ENCODE data around the gene PRR14L. TPM values are rescaled to one million over a fixed set of nuclear protein-coding genes. Genes with fewer than 3 reads are reported as not detected.

The PRR14L gene
- total and polyA plus RNA-seq, 2 of the 13 experiments (the other 11 are each of a cell fraction or from before 2014, with no cell fraction given), result 6.6 to 16.5 TPM

GRCh38 chr22:31749636-31750364 is at the start of gene PRR14L (continued):
- TF ChIP-seq SAFB2 (CRISPR knock-in tag; IDR thresholded peaks at IDR 0.05; ENCODE audit: borderline replicate concordance, low read depth) (peak; percentile 83; the same call in 1 of the 2 replicates), ZBTB43 (CRISPR knock-in tag; conservative IDR thresholded peaks at IDR 0.05) (0 out of 2 replicates have a peak, but pooled peaks have one; percentile 52), YEATS2 (CRISPR knock-in tag; IDR thresholded peaks at IDR 0.05; ENCODE audit: borderline replicate concordance) (peak; percentile 97), PLSCR1 (CRISPR knock-in tag; IDR thresholded peaks at IDR 0.05; ENCODE audit: borderline replicate concordance) (no peak), KLF11 (CRISPR knock-in tag; IDR thresholded peaks at IDR 0.05) (no peak; the same call in 1 of the 2 replicates), ZNF510 (CRISPR knock-in tag; IDR thresholded peaks at IDR 0.05; ENCODE audit: low read depth) (0 out of 2 replicates have a peak, but pooled peaks have one; percentile 29), CBX2 (IDR thresholded peaks at IDR 0.05; ENCODE audit: low read depth, low read length) (no peak), CBX2 (CRISPR knock-in tag; IDR thresholded peaks at IDR 0.05; ENCODE audit: low read depth) (no peak), TP53 (CRISPR knock-in tag; conservative IDR thresholded peaks at IDR 0.05) (no peak), ZNF737 (CRISPR knock-in tag; IDR thresholded peaks at IDR 0.05; ENCODE audit: borderline replicate concordance) (no peak), SRY (CRISPR knock-in tag; IDR thresholded peaks at IDR 0.05) (peak; percentile 71; the same call in 1 of the 2 replicates), SIN3B (IDR thresholded peaks at IDR 0.05; ENCODE audit: low read length) (peak; percentile 10; the same call in 1 of the 2 replicates), SPEN (CRISPR knock-in tag; IDR thresholded peaks at IDR 0.05; ENCODE audit: low read depth) (peak; percentile 95), MXD1 (CRISPR knock-in tag; IDR thresholded peaks at IDR 0.05) (peak; percentile 78; the same call in 1 of the 2 replicates), ZNF512B (CRISPR knock-in tag; IDR thresholded peaks at IDR 0.05; ENCODE audit: borderline replicate concordance) (no peak), HNRNPK (IDR thresholded peaks at IDR 0.05; ENCODE audit: low read depth, low read length, poor library complexity, severe bottlenecking) (peak; percentile 76), ZSCAN9 (CRISPR knock-in tag; IDR thresholded peaks at IDR 0.05; ENCODE audit: borderline replicate concordance) (peak; percentile 32; the same call in 1 of the 2 replicates), MAX (IDR thresholded peaks at IDR 0.05) (peak; percentile 85), E2F1 (CRISPR knock-in tag; IDR thresholded peaks at IDR 0.05) (peak; percentile 89), RARG (CRISPR knock-in tag; IDR thresholded peaks at IDR 0.05; ENCODE audit: low read depth) (no peak)

Measured in HepG2 (cell line).